HG02852 (cell line): ENCODE measurements around the gene SYNGR2.
"Not testable (repeated sequence)": the region's sequence is repeated elsewhere in the genome, so short reads cannot be mapped to it uniquely, and the experiment has no call there.

Source experiments
- ATAC-seq: cut with Tn5 transposase; IDR thresholded peaks from one replicate; pipeline ENCODE4 v1.9.1; 2021; ENCODE audit warnings: mild to moderate bottlenecking, moderate library complexity; ENCODE audit not compliant: unreplicated experiment

SYNGR2 gene

DNA sequence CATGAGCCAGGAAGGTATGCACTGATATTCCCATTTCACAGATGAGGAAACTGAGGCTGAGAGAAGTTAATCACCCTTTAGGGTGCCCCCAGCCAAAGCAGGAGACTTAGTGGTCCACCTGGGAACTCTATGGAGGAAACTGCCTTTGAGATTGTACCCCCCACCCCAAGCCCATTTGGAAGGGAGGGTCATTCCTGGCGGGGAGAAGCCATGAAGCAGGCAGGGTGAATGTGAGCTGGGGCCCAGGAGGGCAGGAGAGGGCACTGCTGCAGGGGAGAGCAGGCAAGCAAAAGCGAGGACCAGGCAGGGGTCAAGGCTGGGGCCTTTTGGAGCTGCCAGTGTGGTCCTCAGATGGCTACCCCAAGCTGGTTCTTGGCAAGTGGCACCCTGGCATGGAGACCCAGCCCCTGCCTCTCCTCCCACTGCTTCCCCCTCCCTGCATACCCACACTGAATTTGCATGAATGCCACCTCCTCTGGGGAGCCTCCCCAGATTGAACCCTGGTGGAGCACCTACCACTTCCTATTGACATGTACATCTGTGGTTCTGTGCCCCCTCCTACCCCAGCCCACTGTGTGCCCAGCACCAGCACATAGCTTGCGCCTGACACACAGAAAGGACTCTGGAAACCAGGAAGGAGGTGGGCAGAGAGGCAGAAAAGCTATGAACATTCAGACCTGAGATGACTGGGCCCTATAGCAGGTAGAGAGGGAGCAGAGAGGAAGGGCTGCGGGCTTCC lies 38.9 kb upstream of the SYNGR2 start:
- no peak for ATAC-seq

GRCh38 chr17:78130090-78130436 lies 38.3 kb upstream of the SYNGR2 start:
- ATAC-seq = no peak

- ATAC-seq = no peak
Observed at GRCh38 chr17:78130437-78131101, 37.8 kb upstream of the SYNGR2 start, which contains the start of gene TMC8. TMC8 (plus strand) TSS chr17:78130771; CDS start chr17:78131589, 818 bp downstream.

DNA sequence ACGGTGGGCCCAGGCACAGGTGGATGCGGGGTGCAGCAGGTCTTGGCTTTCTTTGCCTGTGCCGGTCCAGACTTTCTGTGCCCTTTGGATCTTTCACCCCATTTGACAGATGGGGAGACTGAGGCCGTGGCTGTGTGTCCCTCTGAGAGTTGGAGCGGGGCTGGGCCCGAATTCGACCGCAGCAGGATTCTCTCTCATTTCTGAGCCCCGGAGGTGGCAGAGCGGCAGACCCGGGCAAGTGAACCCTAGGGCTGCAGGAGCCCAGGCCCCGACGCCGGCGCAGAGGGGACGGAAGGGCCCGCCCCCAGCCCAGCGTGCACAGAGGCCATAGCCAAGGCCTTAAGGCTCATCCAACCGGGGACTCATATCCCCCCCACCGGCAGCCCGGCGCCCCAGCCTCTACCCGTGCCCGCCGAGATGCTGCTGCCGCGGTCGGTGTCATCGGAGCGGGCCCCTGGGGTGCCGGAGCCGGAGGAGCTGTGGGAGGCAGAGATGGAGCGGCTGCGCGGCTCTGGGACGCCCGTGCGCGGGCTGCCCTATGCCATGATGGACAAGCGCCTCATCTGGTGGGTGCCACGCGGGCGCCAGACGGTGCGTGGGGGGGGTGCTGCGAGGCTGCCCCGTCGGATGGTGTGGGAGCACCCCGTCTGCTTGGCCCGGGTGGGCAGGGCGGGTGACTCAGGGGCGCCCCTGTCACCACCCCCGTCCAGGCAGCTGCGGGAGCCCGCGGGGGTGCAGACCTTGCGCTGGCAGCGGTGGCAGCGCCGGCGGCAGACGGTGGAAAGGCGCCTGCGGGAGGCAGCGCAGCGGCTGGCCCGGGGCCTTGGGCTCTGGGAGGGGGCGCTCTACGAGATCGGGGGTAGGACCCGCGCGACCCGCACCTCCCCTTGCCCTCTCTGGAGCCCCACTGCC lies 37.0 kb upstream of the SYNGR2 start:
- ATAC-seq = no peak

DNA sequence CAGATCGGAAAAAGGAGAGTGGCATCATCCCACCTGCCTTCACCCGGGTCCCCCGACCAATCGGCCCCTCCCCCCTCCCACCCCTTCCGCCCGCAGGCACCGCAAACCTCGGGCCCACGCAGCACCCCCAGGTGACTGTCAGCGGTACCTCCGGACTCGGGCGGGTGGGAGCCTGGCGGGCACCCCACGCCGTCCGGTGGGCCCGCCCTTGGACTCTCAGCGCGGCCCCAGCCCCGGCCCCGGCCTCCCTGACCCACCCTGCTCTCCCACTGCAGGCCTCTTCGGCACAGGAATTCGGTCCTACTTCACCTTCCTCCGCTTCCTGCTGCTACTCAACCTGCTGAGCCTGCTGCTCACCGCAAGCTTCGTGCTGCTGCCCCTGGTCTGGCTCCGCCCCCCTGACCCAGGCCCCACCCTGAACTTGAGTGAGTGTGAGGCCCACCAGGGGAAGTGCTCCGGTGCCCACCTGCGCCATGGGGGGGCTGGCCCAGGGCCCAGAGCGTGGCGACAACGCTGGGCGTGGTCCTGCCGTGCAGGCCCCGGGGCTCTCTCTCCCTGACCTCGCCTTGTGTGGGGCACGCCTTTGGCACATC lies 36.2 kb upstream of the SYNGR2 start:
- ATAC-seq = no peak

DNA sequence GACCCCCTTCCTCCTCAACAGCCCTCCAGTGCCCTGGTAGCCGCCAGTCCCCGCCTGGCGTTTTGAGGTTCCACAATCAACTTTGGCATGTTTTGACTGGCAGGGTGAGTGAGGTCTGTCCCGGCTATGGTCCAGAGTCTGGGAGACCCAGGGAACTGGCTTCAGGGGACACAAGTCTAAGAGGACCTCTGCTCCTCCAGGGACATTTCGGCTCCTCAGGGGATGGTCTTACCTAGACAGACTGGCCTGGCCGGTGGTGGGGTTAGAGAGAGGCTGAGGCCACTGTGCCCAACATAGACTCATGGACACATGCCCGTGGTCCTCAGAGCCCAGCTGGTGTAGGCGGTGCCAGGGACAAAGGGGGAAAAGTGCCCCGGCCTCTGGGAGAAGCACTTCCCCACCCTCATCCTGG lies 35.6 kb upstream of the SYNGR2 start:
- ATAC-seq = no peak

GRCh38 chr17:78133179-78133951 lies 35.0 kb upstream of the SYNGR2 start:
- ATAC-seq = no peak

DNA sequence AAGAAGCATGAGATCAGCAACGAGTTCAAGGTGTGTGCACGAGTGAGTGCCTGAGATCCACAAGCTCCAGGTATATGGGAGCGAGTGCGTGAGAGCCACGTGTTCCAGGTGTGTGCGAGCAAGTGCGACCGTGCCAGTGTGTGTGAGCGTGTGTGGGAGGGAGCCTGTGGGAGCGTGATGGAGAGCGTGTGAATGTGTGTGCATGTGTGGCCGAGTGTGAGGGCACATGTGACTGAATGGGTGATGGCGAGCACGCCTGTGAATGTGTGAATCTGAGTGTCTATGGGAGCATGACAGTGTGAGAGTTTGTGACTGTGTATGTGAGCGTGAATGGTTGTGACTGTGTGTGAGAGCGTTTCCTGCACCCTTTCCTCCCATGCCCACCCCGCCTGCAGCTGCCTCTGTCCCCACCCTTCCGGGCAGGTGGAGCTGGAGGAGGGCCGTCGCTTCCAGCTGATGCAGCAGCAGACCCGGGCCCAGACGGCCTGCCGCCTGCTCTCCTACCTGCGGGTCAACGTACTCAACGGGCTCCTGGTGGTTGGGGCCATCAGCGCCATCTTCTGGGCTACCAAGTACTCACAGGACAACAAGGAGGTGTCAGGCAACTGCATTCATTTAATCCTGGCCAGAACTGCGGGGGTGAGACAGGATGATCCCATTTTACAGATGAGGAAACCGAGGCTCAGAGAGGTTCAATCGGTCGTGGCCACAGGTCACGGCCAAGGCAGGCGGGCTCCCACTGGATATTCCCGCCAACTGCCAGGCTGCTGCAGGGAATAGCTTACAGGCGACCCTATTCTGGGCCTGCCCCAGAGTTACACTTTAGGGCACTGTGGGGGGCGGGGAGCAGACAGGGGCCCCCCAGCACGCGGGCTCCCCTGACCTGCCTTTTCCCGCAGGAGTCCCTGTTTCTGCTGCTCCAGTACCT lies 34.1 kb upstream of the SYNGR2 start:
- no peak for ATAC-seq

DNA sequence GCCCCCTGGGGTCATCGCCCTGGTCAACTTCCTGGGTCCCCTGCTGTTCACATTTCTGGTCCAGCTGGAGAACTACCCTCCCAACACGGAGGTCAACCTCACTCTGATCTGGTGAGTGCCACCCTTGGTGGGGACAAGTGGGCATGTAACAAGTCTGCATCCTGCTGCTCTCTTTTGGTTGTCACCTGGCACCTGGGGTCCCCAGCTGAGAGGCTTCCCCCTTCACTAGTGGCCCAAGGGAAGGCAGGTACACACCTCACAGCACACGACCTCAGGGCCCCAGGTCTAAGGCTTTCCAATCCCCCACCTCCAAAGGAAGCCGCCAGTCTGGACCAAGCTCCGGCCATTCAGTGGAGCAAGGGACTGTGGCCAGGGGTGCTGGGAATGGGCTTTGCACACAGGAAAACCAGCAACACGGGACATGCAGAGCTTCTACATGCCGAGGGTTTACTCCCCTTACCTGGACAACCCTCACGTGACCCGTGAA lies 33.4 kb upstream of the SYNGR2 start:
- ATAC-seq = no peak

- no peak for ATAC-seq
Observed at GRCh38 chr17:78135858-78136500, 32.4 kb upstream of the SYNGR2 start.

DNA sequence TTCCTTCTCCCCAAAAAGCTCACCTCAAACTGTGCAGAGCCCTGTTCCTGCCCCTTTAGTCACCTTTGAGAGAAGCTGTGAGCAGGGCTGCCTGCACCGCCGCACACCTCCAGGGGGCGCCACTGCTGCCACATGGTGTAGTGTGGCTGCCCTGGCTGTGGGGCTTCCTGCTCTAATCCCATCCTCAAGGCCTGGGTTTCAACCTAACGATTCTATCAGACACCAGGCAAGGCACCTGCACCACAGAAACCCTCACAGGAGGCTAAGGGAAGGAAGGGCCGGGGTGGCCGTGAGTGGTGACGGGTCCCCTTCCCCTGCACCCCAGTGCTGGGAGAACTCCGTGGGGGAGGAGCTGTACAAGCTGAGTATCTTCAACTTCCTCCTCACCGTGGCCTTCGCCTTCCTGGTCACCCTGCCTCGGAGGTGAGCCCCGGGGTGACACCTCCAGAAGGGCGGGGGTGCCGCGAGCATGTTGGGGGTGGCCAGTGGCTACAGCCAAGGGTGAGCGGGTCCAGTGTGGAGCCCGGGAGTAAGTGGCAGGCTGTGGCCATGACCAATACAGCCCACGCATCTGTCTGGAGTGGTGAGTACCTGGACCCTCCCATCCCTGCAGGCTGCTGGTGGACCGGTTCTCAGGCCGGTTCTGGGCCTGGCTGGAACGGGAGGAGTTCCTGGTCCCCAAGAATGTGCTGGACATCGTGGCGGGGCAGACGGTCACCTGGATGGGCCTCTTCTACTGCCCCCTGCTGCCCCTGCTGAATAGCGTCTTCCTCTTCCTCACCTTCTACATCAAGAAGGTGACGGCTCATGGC lies 30.8 kb upstream of the SYNGR2 start:
- no peak for ATAC-seq

DNA sequence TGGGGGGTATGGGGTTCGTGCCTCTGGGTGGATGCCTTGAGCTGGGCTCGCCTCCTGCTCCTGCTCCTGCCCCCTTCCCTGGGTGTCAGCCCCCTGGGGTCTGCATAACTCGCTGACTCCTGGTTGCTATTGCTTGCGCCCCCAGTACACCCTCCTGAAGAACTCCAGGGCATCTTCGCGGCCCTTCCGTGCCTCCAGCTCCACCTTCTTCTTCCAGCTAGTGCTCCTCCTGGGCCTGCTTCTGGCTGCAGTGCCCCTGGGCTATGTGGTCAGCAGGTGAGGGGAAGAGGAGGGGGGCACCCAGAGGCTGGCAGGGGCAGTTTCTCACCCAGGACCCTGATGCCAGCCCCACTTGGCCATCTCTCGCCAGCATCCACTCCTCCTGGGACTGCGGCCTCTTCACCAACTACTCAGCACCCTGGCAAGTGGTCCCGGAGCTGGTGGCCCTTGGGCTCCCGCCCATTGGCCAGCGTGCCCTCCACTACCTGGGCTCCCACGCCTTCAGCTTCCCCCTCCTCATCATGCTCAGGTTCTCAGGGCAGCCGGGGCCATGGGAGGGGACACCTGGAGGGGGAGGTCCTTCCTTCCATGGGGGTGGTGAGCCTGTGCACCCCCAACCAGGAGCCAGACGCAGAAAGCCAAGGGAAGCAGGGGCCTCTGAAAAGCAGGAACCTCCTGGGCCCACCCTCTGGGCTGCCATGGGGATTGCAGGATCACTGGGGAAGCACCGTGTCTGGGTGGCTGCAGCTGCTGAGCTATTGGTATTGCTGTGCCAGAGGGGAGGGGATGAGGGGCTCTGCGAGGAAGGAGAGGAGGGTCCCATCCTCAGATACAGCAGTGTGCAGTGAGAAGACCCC lies 29.9 kb upstream of the SYNGR2 start:
- ATAC-seq = no peak

- not testable (repeated sequence) for ATAC-seq
Observed at GRCh38 chr17:78139861-78140168, 28.6 kb upstream of the SYNGR2 start.

GRCh38 chr17:78140169-78141051 lies 28.0 kb upstream of the SYNGR2 start:
- ATAC-seq = peak; percentile 76

DNA sequence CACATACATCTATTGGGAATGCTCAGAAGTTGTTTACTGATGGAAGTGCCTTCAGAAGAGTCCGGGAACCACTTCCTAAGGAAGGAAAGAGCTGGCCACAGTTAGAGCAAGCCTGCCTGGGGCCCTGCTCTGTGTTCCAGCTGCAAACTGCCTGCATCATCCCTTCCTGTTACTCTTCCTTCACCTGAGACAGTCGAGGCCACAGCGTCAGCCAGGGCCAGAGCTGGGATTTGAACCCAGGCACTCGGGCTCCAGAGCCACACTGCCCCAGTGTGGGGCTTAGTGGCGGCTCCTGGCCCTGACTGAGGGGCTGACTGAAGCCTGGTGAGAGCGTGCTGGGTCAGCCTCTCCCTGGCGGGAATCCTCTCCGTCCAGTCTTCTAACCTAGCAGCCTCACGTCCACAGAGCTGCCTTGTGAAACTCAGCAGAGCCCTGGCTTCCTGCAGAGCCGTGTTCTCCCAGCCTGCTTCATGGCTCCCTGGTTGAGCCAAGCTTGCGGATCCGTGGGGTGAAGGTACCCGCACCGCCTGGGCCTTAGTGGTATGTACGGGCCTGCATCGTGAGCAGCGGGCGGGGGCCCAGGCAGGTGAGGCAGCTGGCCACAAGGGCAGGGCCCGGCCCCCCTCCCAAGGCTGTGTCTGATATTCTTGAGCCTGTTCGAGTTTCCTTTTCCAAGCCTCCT lies 26.8 kb upstream of the SYNGR2 start:
- ATAC-seq = no peak
